Uterus (tissue), 2 donors: ENCODE results near the gene GPR155.

ENCODE experiments used
- CTCF ChIP-seq, 4 experiments: fragments of 200-600 bp in 2 of 4; fragments of 450-650 bp in 2 of 4; sonication (generic) in 2 of 4; IDR thresholded peaks; one replicate each; pipeline ENCODE4 v1.5.1; 2016 to 2019; ENCODE audit warnings: antibody characterized with exemption in 4 of 4, mild to moderate bottlenecking in 2 of 4, moderate library complexity in 1 of 4
- POLR2A ChIP-seq, 2 donors: fragments of 450-650 bp; IDR thresholded peaks; one replicate each; pipeline ENCODE4 v1.6.1; 2016; ENCODE audit warnings: antibody characterized with exemption in 2 of 2, mild to moderate bottlenecking in 1 of 2, moderate library complexity in 1 of 2

- no peak for TF ChIP-seq CTCF (IDR thresholded peaks at IDR 0.05)
- TF ChIP-seq POLR2A (IDR thresholded peaks at IDR 0.05) = no peak
Measured at GRCh38 chr2:174482854-174483253, 4.0 kb downstream of the GPR155 start.
